ENCODE measurements around the gene CIC. TPM values are rescaled to one million over a fixed set of nuclear protein-coding genes. Genes with fewer than 3 reads are reported as not detected.

The CIC gene
- polyA plus RNA-seq, 1 experiment = 2.9 TPM

- H3K27ac ChIP-seq (ENCODE audit: low read depth, low read length) = peak overlapping the region; percentile 21
- POLR2A ChIA-PET = interaction anchor here (0.9 to 1.3 kb wide), 2 partner anchors 28 to 32 kb away, joined by 3 to 8 read pairs; no protein-coding TSS in a partner anchor
- CTCF ChIA-PET = interaction anchor here (0.5 to 5.1 kb wide), 13 partner anchors 8 to 175 kb away, joined by 3 to 118 read pairs (median 5); partner anchors contain the start of gene GSK3A
- DNase-seq (ENCODE audit: low read depth, low spot score) = no peak
- no peaks in the 10 kb centered on the region for H3K27me3 ChIP-seq (ENCODE audit: control insufficient read depth, insufficient read depth, low read length)
- H3K9me3 ChIP-seq (ENCODE audit: control insufficient read depth, insufficient read depth, low read length) = no peaks in the 10 kb centered on the region; the same call in 1 of the 2 replicates
- H3K4me3 ChIP-seq (ENCODE audit: low read depth, low read length) = no peak overlapping the region
- TF ChIP-seq CTCF (IDR thresholded peaks at IDR 0.05; ENCODE audit: low read depth, low read length) = no peak
Observed at GRCh38 chr19:42278452-42279154, 9.6 kb downstream of the CIC start.

GRCh38 chr19:42279155-42279901 lies 10.3 kb downstream of the CIC start:
- H3K9me3 ChIP-seq (ENCODE audit: control insufficient read depth, insufficient read depth, low read length) = no peaks in the 10 kb centered on the region; the same call in 1 of the 2 replicates
- no peak overlapping the region for H3K27ac ChIP-seq (ENCODE audit: low read depth, low read length)
- no peak for DNase-seq (ENCODE audit: low read depth, low spot score)
- CTCF ChIA-PET = interaction anchor here (0.5 to 5.1 kb wide), 23 partner anchors 8 to 176 kb away, joined by 3 to 118 read pairs (median 4); partner anchors contain the start of genes ERF, GSK3A and POU2F2
- no peak for TF ChIP-seq CTCF (IDR thresholded peaks at IDR 0.05; ENCODE audit: low read depth, low read length)
- H3K27me3 ChIP-seq (ENCODE audit: control insufficient read depth, insufficient read depth, low read length) = no peaks in the 10 kb centered on the region
- peak overlapping the region; percentile 75 for H3K4me3 ChIP-seq (ENCODE audit: low read depth, low read length)
- POLR2A ChIA-PET = interaction anchor here (0.6 to 1.3 kb wide), 9 partner anchors 9 to 37 kb away, joined by 3 to 11 read pairs (median 6); partner anchors contain the start of gene GSK3A

- ChIA-PET CTCF (interaction anchor here (0.6 to 5.1 kb wide), 24 partner anchors 8 to 347 kb away, joined by 3 to 118 read pairs (median 4); partner anchors contain the start of genes ERF, GSK3A and POU2F2), POLR2A (interaction anchor here (0.6 to 1.3 kb wide), 9 partner anchors 10 to 1348 kb away, joined by 3 to 11 read pairs (median 5); partner anchors contain the start of gene GSK3A)
- H3K9me3 ChIP-seq (ENCODE audit: control insufficient read depth, insufficient read depth, low read length) = no peaks in the 10 kb centered on the region; the same call in 1 of the 2 replicates
- H3K27ac ChIP-seq (ENCODE audit: low read depth, low read length) = peak overlapping the region; percentile 47
- peak; percentile 60 for DNase-seq (ENCODE audit: low read depth, low spot score)
- no peaks in the 10 kb centered on the region for H3K27me3 ChIP-seq (ENCODE audit: control insufficient read depth, insufficient read depth, low read length)
- TF ChIP-seq CTCF (IDR thresholded peaks at IDR 0.05; ENCODE audit: low read depth, low read length) = peak; percentile 85
- peak overlapping the region; percentile 75 for H3K4me3 ChIP-seq (ENCODE audit: low read depth, low read length)
Observed at GRCh38 chr19:42279902-42280814, 11.1 kb downstream of the CIC start.

- Histone ChIP-seq H3K4me3 (ENCODE audit: low read depth, low read length) (peak overlapping the region; percentile 75), H3K9me3 (ENCODE audit: control insufficient read depth, insufficient read depth, low read length) (no peaks in the 10 kb centered on the region; the same call in 1 of the 2 replicates), H3K27me3 (ENCODE audit: control insufficient read depth, insufficient read depth, low read length) (no peaks in the 10 kb centered on the region), H3K27ac (ENCODE audit: low read depth, low read length) (peak overlapping the region; percentile 47)
- ChIA-PET CTCF (interaction anchor here (0.9 to 5.1 kb wide), 4 partner anchors 10 to 36 kb away, joined by 6 to 118 read pairs (median 14); partner anchors contain the start of genes ERF and GSK3A), POLR2A (interaction anchor here (1.0 kb wide), 1 partner anchor 37 kb away, joined by 3 read pairs; no protein-coding TSS in a partner anchor)
- TF ChIP-seq CTCF (IDR thresholded peaks at IDR 0.05; ENCODE audit: low read depth, low read length) = no peak
- no peak for DNase-seq (ENCODE audit: low read depth, low spot score)
Observed at GRCh38 chr19:42280815-42281145, 11.7 kb downstream of the CIC start.
